HG02981 (cell line): ENCODE results near the gene SLC6A7.
"Not testable (repeated sequence)": the region's sequence is repeated elsewhere in the genome, so short reads cannot be mapped to it uniquely, and the experiment has no call there.

ENCODE experiments used
- ATAC-seq: cut with Tn5 transposase; IDR thresholded peaks from one replicate; pipeline ENCODE4 v1.9.1; 2021; ENCODE audit warnings: mild to moderate bottlenecking, moderate library complexity; ENCODE audit not compliant: unreplicated experiment

The SLC6A7 gene

GRCh38 chr5:150215979-150216944 lies 26.4 kb downstream of the SLC6A7 start:
- no peak for ATAC-seq

GRCh38 chr5:150217038-150217437 lies 27.2 kb downstream of the SLC6A7 start:
- no peak for ATAC-seq

GRCh38 chr5:150217873-150218692 lies 28.2 kb downstream of the SLC6A7 start:
- ATAC-seq, result peak; percentile 81

GRCh38 chr5:150218693-150219035 lies 28.8 kb downstream of the SLC6A7 start:
- no peak for ATAC-seq

- no peak for ATAC-seq
These were observed 29.3 kb downstream of the SLC6A7 start for GRCh38 chr5:150219142-150219541.

GRCh38 chr5:150219861-150220260 lies 30.0 kb downstream of the SLC6A7 start:
- ATAC-seq, result no peak

- no peak for ATAC-seq
These were observed 31.6 kb downstream of the SLC6A7 start for GRCh38 chr5:150221471-150221870.

GRCh38 chr5:150222906-150223305 lies 33.0 kb downstream of the SLC6A7 start:
- no peak for ATAC-seq

GRCh38 chr5:150223474-150223873 lies 33.6 kb downstream of the SLC6A7 start:
- no peak for ATAC-seq

- ATAC-seq, result no peak
These were observed 34.7 kb downstream of the SLC6A7 start for GRCh38 chr5:150224483-150225027.

- ATAC-seq, result no peak
These were observed 37.2 kb downstream of the SLC6A7 start for GRCh38 chr5:150227036-150227435.

- no peak for ATAC-seq
These were observed 37.9 kb downstream of the SLC6A7 start for GRCh38 chr5:150227606-150228273.

GRCh38 chr5:150229571-150229970 lies 39.7 kb downstream of the SLC6A7 start:
- no peak for ATAC-seq

GRCh38 chr5:150230842-150231241 lies 41.0 kb downstream of the SLC6A7 start:
- no peak for ATAC-seq

GRCh38 chr5:150233706-150234105 lies 43.8 kb downstream of the SLC6A7 start:
- not testable (repeated sequence) for ATAC-seq

GRCh38 chr5:150234576-150235499 lies 45.0 kb downstream of the SLC6A7 start:
- ATAC-seq, result no peak

GRCh38 chr5:150235500-150235854 lies 45.6 kb downstream of the SLC6A7 start:
- no peak for ATAC-seq

- no peak for ATAC-seq
These were observed 46.5 kb downstream of the SLC6A7 start for GRCh38 chr5:150236313-150236712.

GRCh38 chr5:150236981-150237754 lies 47.3 kb downstream of the SLC6A7 start:
- no peak for ATAC-seq
